Adrenal gland (tissue), 5 donors: ENCODE measurements around the gene KCNK10.

Experiments
- POLR2A ChIP-seq, 2 donors: fragments of 450-650 bp; IDR thresholded peaks; one replicate each; pipeline ENCODE4 v1.6.1; 2017; ENCODE audit warnings: antibody characterized with exemption in 2 of 2, mild to moderate bottlenecking in 2 of 2, moderate library complexity in 1 of 2
- TF ChIP-seq, protein P1 (sequence below), 6 experiments: fragments of 450-650 bp in 4 of 6; fragments of 200-600 bp in 2 of 6; sonication (generic) in 1 of 6; IDR thresholded peaks; 1 replicate in 5 of 6; 2 replicates in 1 of 6; pipeline versions ENCODE4 v1.5.1 to v1.8.0; 2016 to 2021; ENCODE audit warnings: antibody characterized with exemption in 6 of 6, mild to moderate bottlenecking in 2 of 6, moderate library complexity in 1 of 6
- donor health status: DM: no; HTN: no; CAD: no.

DNA sequence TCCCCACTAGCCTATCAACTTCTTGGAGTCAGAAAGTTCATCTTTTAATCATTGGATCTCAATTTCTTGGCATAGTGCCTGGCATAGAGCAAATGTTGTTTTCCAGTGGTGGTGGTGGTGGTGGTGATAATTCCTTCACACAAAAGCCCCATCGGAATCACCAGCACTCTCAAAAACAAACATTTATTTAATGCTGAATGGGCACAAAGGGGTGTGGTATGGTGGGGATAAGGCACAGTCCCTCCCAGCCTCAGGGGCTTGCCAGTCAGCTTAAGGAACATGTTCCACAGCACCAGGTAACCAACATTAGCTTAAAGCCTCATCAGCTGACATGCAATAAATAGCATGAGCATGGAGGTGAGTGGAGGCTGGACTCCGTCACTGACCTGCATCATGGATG is 56.6 kb downstream of the KCNK10 start:
- TF ChIP-seq, protein P1, sequence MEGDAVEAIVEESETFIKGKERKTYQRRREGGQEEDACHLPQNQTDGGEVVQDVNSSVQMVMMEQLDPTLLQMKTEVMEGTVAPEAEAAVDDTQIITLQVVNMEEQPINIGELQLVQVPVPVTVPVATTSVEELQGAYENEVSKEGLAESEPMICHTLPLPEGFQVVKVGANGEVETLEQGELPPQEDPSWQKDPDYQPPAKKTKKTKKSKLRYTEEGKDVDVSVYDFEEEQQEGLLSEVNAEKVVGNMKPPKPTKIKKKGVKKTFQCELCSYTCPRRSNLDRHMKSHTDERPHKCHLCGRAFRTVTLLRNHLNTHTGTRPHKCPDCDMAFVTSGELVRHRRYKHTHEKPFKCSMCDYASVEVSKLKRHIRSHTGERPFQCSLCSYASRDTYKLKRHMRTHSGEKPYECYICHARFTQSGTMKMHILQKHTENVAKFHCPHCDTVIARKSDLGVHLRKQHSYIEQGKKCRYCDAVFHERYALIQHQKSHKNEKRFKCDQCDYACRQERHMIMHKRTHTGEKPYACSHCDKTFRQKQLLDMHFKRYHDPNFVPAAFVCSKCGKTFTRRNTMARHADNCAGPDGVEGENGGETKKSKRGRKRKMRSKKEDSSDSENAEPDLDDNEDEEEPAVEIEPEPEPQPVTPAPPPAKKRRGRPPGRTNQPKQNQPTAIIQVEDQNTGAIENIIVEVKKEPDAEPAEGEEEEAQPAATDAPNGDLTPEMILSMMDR (IDR thresholded peaks at IDR 0.05) = no peak
- TF ChIP-seq POLR2A (IDR thresholded peaks at IDR 0.05) = no peak
